MM.1S (cell line): ENCODE data around the gene TERT.

ENCODE experiments used
- DNase-seq: peaks from one replicate; pipeline ENCODE4 v3.0.0-alpha.2; 2015
- H2AFZ ChIP-seq: fragments of 300-600 bp; sonication (generic); 2 replicates; pipeline ENCODE4 v1.6.0; 2016; ENCODE audit warnings: antibody characterized with exemption, low read length
- H3F3A ChIP-seq: fragments of 300-600 bp; sonication (generic); 2 replicates; pipeline ENCODE4 v1.6.1; 2016; ENCODE audit warnings: mild to moderate bottlenecking, antibody characterized with exemption, low read length, moderate library complexity, mixed read lengths; ENCODE audit not compliant: insufficient read depth
- H3K27ac ChIP-seq: fragments of 300-600 bp; sonication (generic); 2 replicates; pipeline ENCODE4 v1.5.1; 2016; ENCODE audit warnings: mild to moderate bottlenecking, low read length
- H3K27me3 ChIP-seq: fragments of 300-600 bp; sonication (generic); replicated peaks from 2 replicates; pipeline ENCODE4 v1.6.0; 2016; ENCODE audit warnings: low read length; ENCODE audit not compliant: insufficient read depth
- H3K36me3 ChIP-seq: fragments of 300-600 bp; sonication (generic); replicated peaks from 2 replicates; pipeline ENCODE4 v1.6.1; 2016; ENCODE audit warnings: mild to moderate bottlenecking, low read length, mixed read lengths; ENCODE audit not compliant: insufficient read depth
- H3K4me1 ChIP-seq: fragments of 300-600 bp; sonication (generic); 2 replicates; pipeline ENCODE4 v1.6.1; 2016; ENCODE audit warnings: low read length, mixed read lengths
- H3K4me2 ChIP-seq: fragments of 300-600 bp; sonication (generic); 2 replicates; pipeline ENCODE4 v1.6.0; 2016; ENCODE audit warnings: low read depth, low read length
- H3K4me3 ChIP-seq: fragments of 300-600 bp; sonication (generic); 2 replicates; pipeline ENCODE4 v1.5.1; 2016; ENCODE audit warnings: low read length, mixed read lengths
- H3K79me2 ChIP-seq: fragments of 300-600 bp; sonication (generic); 2 replicates; pipeline ENCODE4 v1.6.1; 2016; ENCODE audit warnings: mixed run types, low read length, mixed read lengths
- H3K9ac ChIP-seq: fragments of 300-600 bp; sonication (generic); 2 replicates; pipeline ENCODE4 v1.6.1; 2016; ENCODE audit warnings: low read length, mixed read lengths
- H3K9me2 ChIP-seq: fragments of 300-600 bp; sonication (generic); replicated peaks from 2 replicates; pipeline ENCODE4 v1.6.1; 2016; ENCODE audit warnings: mild to moderate bottlenecking, low read length, mixed read lengths; ENCODE audit not compliant: insufficient read depth
- H3K9me3 ChIP-seq: fragments of 300-600 bp; sonication (generic); replicated peaks from 2 replicates; pipeline ENCODE4 v1.6.1; 2016; ENCODE audit warnings: mild to moderate bottlenecking, low read length, mixed read lengths; ENCODE audit not compliant: insufficient read depth
- H4K20me1 ChIP-seq: fragments of 300-600 bp; sonication (generic); 2 replicates; pipeline ENCODE4 v1.6.1; 2016; ENCODE audit warnings: mild to moderate bottlenecking, low read length, moderate library complexity, mixed read lengths; ENCODE audit not compliant: insufficient read depth
- EZH2 ChIP-seq: fragments of 300-600 bp; sonication (generic); optimal IDR thresholded peaks from 2 replicates; pipeline ENCODE3; 2017; ENCODE audit warnings: low read depth, mild to moderate bottlenecking, antibody characterized with exemption, low read length, mixed read lengths
- EZH2phosphoT487 ChIP-seq: fragments of 300-600 bp; sonication (generic); IDR thresholded peaks from 2 replicates; pipeline ENCODE4 v1.6.1; 2018; ENCODE audit warnings: antibody characterized with exemption, low read length
- TF ChIP-seq, protein P1 (sequence below): fragments of 300-600 bp; sonication (generic); IDR thresholded peaks from 2 replicates; pipeline ENCODE4 v1.5.1; 2016; ENCODE audit warnings: antibody characterized with exemption, low read length, mixed read lengths

The TERT gene

DNA sequence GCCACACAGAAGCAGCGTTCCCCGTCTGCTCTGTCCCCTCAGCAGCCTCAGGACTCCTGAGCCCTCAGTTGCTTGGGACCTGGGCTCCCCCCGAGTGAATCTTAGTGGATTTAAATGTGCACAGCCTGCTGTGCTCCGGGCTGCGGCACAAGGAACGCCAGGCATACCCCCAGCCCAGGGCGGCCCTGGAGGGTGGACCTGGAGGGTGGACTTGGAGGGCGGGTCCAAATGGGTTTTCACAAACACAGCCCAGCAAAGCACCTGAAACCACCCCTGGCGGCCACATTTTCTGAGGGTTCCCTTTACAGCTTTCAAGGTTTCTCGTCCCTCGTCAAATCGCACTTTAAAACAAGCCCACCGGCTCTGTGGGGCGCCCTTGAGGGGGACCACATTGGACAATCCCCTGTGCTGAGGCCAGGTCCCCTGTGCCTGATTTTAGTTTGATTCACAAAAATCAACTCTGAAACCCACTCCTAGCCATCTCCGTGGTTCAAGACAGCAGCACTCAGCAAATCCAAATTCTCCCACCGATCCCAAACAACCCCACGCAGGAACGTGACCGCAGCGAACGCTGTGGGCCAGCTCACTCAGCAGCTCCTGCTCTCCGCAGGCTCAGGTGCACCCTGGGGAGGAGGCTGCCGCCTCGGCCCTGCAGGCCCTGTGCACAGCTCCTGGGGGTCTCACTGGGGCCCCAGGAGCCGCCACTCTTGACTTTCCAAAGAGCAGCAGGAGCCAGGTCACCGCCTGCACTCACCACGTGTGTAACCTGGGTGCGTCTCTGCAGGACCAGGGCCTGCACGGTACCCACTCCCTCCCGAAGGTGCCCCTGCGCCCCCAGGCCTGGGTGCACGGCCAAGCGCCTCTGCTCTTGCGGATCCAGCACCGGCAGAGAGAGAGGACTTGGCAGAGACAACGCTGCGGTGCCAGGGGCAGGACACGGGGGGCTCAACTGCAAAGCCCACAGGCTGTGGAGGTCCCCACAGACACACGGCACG, 29.1 kb downstream of the TERT start:
- H3K4me1 ChIP-seq: peaks cover 8% of the 10 kb centered on the region
- H2AFZ ChIP-seq: no peak overlapping the region
- no peaks in the 10 kb centered on the region for H3K36me3 ChIP-seq
- no peaks in the 10 kb centered on the region for H4K20me1 ChIP-seq
- H3K9me2 ChIP-seq: no peaks in the 10 kb centered on the region
- no peak for TF ChIP-seq EZH2phosphoT487
- no peak for DNase-seq
- H3K9me3 ChIP-seq: no peaks in the 10 kb centered on the region
- no peak overlapping the region for H3K9ac ChIP-seq
- no peak overlapping the region for H3K4me3 ChIP-seq
- no peaks in the 10 kb centered on the region for H3K27me3 ChIP-seq
- H3F3A ChIP-seq: 0 out of 2 replicates have a peak, but pooled peaks cover 4% of the 10 kb centered on the region
- no peaks in the 10 kb centered on the region for H3K79me2 ChIP-seq
- H3K4me2 ChIP-seq: no peak overlapping the region
- no peak overlapping the region for H3K27ac ChIP-seq

DNA sequence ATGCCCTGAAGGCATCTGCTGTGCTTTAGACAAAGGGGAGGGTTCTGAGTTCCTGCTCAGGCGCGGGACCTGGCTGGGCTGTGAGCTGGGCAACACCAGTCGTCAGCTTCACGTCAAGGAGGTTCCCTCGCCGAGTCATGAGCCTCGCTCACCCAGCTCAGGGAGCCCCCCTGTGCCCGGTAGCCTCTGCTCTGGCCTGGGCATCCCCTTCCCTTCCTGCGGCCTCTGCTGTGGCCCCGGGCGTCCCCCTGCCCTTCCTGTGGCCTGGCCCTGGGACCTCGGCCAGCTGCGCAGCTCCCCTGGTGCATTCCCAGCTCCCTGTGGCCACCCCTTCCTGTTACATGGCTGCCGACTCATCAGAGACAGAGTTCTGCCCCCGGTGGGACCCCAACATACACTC, 29.8 kb downstream of the TERT start:
- no peaks in the 10 kb centered on the region for H3K36me3 ChIP-seq

DNA sequence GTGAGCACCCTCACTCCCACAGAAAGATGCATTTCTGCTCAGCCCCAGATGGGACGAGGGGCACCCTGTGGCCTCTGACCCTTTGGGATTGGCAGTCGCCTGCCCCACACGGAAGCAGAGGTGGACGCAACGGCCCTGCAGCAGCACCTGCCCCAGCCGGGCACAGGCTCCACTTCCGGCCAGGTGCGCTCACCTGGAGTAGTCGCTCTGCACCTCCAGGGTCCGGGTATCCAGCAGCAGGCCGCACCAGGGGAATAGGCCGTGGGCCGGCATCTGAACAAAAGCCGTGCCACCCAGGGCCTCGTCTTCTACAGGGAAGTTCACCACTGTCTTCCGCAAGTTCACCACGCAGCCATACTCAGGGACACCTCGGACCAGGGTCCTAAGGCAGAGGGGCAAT, 30.7 kb downstream of the TERT start:
- peaks cover 8% of the 10 kb centered on the region for H3K4me1 ChIP-seq
- no peaks in the 10 kb centered on the region for H3K36me3 ChIP-seq
- no peak overlapping the region for H3K4me2 ChIP-seq
- no peaks in the 10 kb centered on the region for H3K27me3 ChIP-seq
- H3K9ac ChIP-seq: no peak overlapping the region
- H3K9me3 ChIP-seq: no peaks in the 10 kb centered on the region
- TF ChIP-seq EZH2 (no peak), EZH2phosphoT487 (no peak)
- TF ChIP-seq, protein P1, sequence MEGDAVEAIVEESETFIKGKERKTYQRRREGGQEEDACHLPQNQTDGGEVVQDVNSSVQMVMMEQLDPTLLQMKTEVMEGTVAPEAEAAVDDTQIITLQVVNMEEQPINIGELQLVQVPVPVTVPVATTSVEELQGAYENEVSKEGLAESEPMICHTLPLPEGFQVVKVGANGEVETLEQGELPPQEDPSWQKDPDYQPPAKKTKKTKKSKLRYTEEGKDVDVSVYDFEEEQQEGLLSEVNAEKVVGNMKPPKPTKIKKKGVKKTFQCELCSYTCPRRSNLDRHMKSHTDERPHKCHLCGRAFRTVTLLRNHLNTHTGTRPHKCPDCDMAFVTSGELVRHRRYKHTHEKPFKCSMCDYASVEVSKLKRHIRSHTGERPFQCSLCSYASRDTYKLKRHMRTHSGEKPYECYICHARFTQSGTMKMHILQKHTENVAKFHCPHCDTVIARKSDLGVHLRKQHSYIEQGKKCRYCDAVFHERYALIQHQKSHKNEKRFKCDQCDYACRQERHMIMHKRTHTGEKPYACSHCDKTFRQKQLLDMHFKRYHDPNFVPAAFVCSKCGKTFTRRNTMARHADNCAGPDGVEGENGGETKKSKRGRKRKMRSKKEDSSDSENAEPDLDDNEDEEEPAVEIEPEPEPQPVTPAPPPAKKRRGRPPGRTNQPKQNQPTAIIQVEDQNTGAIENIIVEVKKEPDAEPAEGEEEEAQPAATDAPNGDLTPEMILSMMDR: no peak
- H3F3A ChIP-seq: 0 out of 2 replicates have a peak, but pooled peaks cover 4% of the 10 kb centered on the region
- no peak overlapping the region for H3K27ac ChIP-seq
- H3K4me3 ChIP-seq: no peak overlapping the region
- no peak overlapping the region for H2AFZ ChIP-seq
- no peak for DNase-seq
- no peaks in the 10 kb centered on the region for H3K9me2 ChIP-seq
- H4K20me1 ChIP-seq: no peaks in the 10 kb centered on the region
- H3K79me2 ChIP-seq: no peaks in the 10 kb centered on the region

More for the DNA sequence above, 29.8 kb downstream of the TERT start:
- H3K9me3 ChIP-seq: no peaks in the 10 kb centered on the region
- no peaks in the 10 kb centered on the region for H3K9me2 ChIP-seq
- no peaks in the 10 kb centered on the region for H4K20me1 ChIP-seq
- no peak overlapping the region for H3K4me2 ChIP-seq
- H2AFZ ChIP-seq: no peak overlapping the region
- no peak for TF ChIP-seq EZH2
- no peak for TF ChIP-seq EZH2phosphoT487
- TF ChIP-seq, protein P1: no peak
- H3K27me3 ChIP-seq: no peaks in the 10 kb centered on the region
- no peaks in the 10 kb centered on the region for H3K79me2 ChIP-seq
- H3K4me1 ChIP-seq: peaks cover 8% of the 10 kb centered on the region
- DNase-seq: no peak
- H3K27ac ChIP-seq: no peak overlapping the region
- no peak overlapping the region for H3K4me3 ChIP-seq
- H3F3A ChIP-seq: 0 out of 2 replicates have a peak, but pooled peaks cover 4% of the 10 kb centered on the region
- no peak overlapping the region for H3K9ac ChIP-seq

DNA sequence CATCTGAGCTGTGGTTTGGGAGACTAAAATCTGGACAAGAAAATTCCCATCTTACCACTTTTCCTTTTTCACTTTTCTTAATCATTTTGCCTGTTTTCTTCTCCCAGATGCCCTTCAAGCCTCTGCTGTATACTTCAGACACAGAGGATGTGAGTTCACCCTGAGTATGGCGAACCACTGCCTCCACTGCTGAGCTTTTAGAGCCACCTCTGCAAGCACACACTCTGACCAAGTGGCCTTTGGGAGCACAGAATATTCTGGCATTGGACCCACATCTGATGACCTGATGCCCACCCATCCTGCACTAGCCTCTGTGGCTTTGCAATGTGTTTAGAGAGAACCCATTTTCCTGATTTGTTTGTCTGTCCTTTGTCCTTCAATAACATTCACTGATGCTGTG, 32.5 kb downstream of the TERT start:
- Histone ChIP-seq H3K9me3 (no peaks in the 10 kb centered on the region), H3K9ac (no peak overlapping the region), H3K4me2 (no peak overlapping the region), H3K4me1 (no peaks in the 10 kb centered on the region), H4K20me1 (no peaks in the 10 kb centered on the region), H3K4me3 (no peak overlapping the region), H3K36me3 (no peaks in the 10 kb centered on the region), H3K79me2 (no peaks in the 10 kb centered on the region), H3K9me2 (no peaks in the 10 kb centered on the region), H3F3A (no peaks in the 10 kb centered on the region), H3K27me3 (no peaks in the 10 kb centered on the region), H3K27ac (no peak overlapping the region), H2AFZ (no peak overlapping the region)
- DNase-seq: no peak
- no peak for TF ChIP-seq EZH2
- TF ChIP-seq, protein P1: no peak
- no peak for TF ChIP-seq EZH2phosphoT487
